GM12878 (cell line): ENCODE results near the gene PALLD. TPM values are rescaled to one million over a fixed set of nuclear protein-coding genes. Genes with fewer than 3 reads are reported as not detected.

ENCODE experiments used
- ATAC-seq: fragments of 200-7000 bp; cut with Tn5 transposase; 3 replicates; pipeline ENCODE4 v1.9.1; 2020; ENCODE audit warnings: mild to moderate bottlenecking, moderate library complexity
- BruUV-seq: library from RNA; stranded (reverse); fragments of 400-500 nt; replicated peaks from 2 replicates; lab custom pipeline; 2021; lab: Mats Ljungman, UMichigan
- CTCF ChIA-PET: fragments of 300-600 bp; sonication (Branson Sonifier 250); formaldehyde crosslinking; extraction: SDS; loops from one replicate; lab custom pipeline; 2021; ENCODE audit warnings: inconsistent platforms; lab: Yijun Ruan, JAX
- POLR2A ChIA-PET: fragments of 350-600 bp; formaldehyde crosslinking; extraction: SDS; loops from one replicate; lab custom pipeline; 2021; ENCODE audit warnings: inconsistent platforms; lab: Charles Lee
- RAD21 ChIA-PET: fragments of 300-600 bp; sonication (Branson Sonifier 250); formaldehyde crosslinking; loops from one replicate; lab custom pipeline; 2023; ENCODE audit warnings: antibody characterized with exemption; ENCODE audit not compliant: unreplicated experiment; lab: Charles Lee
- SMC1A ChIA-PET: fragments of 300-600 bp; sonication (Branson Sonifier 250); formaldehyde crosslinking; loops from one replicate; lab custom pipeline; 2023; ENCODE audit not compliant: unreplicated experiment, uncharacterized antibody; lab: Charles Lee
- DNase-seq: peaks from one replicate; pipeline ENCODE4 v3.0.0-alpha.2; 2011; ENCODE audit warnings: low read depth, low spot score
- FAIRE-seq: peaks from 3 replicates; lab custom pipeline; 2011; peaks lifted over from hg19 to GRCh38; lab: Jason Lieb, UNC
- H2AFZ ChIP-seq: 2 replicates; pipeline ENCODE4 v1.6.0; 2011; ENCODE audit warnings: low read depth, low read length, control low read depth; ENCODE audit not compliant: control insufficient read depth
- H3K27ac ChIP-seq: 2 replicates; pipeline ENCODE4 v1.5.1; 2011; ENCODE audit warnings: control low read depth; ENCODE audit not compliant: control insufficient read depth, insufficient read depth
- H3K27me3 ChIP-seq, 2 experiments: replicated peaks in 1 of 2; 2 replicates each; pipeline versions ENCODE4 v1.6.0 to v1.6.1; 2011; ENCODE audit warnings: low read length in 1 of 2; ENCODE audit not compliant: control insufficient read depth in 2 of 2, insufficient read depth in 2 of 2
- H3K36me3 ChIP-seq, 2 experiments: 2 replicates each; pipeline ENCODE4 v1.5.1; 2011; ENCODE audit warnings: low read length in 1 of 2; ENCODE audit not compliant: control insufficient read depth in 2 of 2, insufficient read depth in 2 of 2
- H3K4me1 ChIP-seq: 2 replicates; pipeline ENCODE4 v1.6.1; 2011; ENCODE audit warnings: mild to moderate bottlenecking, low read length, moderate library complexity, mixed read lengths; ENCODE audit not compliant: control insufficient read depth, insufficient read depth
- H3K4me2 ChIP-seq: 2 replicates; pipeline ENCODE4 v1.6.0; 2011; ENCODE audit warnings: control low read depth; ENCODE audit not compliant: control insufficient read depth, insufficient read depth
- H3K4me3 ChIP-seq: fragments of 200-600 bp; sonication (generic); 2 replicates; pipeline ENCODE4 v1.5.1; 2016
- H3K79me2 ChIP-seq: 2 replicates; pipeline ENCODE4 v1.6.0; 2011; ENCODE audit warnings: low read length; ENCODE audit not compliant: control insufficient read depth, insufficient read depth
- H3K9ac ChIP-seq: 2 replicates; pipeline ENCODE4 v1.8.0; 2011; ENCODE audit warnings: low read length, control low read depth, mixed read lengths; ENCODE audit not compliant: control insufficient read depth, insufficient read depth
- H3K9me3 ChIP-seq: replicated peaks from 3 replicates; pipeline ENCODE4 v1.5.1; 2011; ENCODE audit warnings: mild to moderate bottlenecking, low read length; ENCODE audit not compliant: control insufficient read depth, insufficient read depth
- H4K20me1 ChIP-seq: 2 replicates; pipeline ENCODE4 v1.6.0; 2011; ENCODE audit not compliant: control insufficient read depth, insufficient read depth
- CBX3 ChIP-seq: fragments of 200-600 bp; sonication (generic); IDR thresholded peaks from 2 replicates; pipeline ENCODE4 v1.6.1; 2016; ENCODE audit warnings: low read depth, borderline replicate concordance
- CHD1 ChIP-seq: IDR thresholded peaks from 2 replicates; pipeline ENCODE4 v1.6.1; 2012; ENCODE audit warnings: low read depth, low read length, improper control_type of control experiment
- JUND ChIP-seq: IDR thresholded peaks from 2 replicates; pipeline ENCODE4 v1.6.1; 2012; ENCODE audit warnings: low read depth, mild to moderate bottlenecking, low read length, improper control_type of control experiment, moderate library complexity
- KLF5 ChIP-seq: fragments of 450-650 bp; IDR thresholded peaks from 2 replicates; pipeline ENCODE4 v1.6.1; 2014; ENCODE audit warnings: mild to moderate bottlenecking; ENCODE audit not compliant: partially characterized antibody
- NFXL1 ChIP-seq: fragments of 450-650 bp; IDR thresholded peaks from 2 replicates; pipeline ENCODE4 v1.6.1; 2017; ENCODE audit warnings: antibody characterized with exemption, mild to moderate bottlenecking, borderline replicate concordance
- STAT1 ChIP-seq: fragments of 450-650 bp; conservative IDR thresholded peaks from 2 replicates; pipeline ENCODE4 v1.6.1; 2014; ENCODE audit warnings: antibody characterized with exemption, mild to moderate bottlenecking
- TAF1 ChIP-seq: IDR thresholded peaks from 2 replicates; pipeline ENCODE4 v1.6.1; 2011; ENCODE audit warnings: mild to moderate bottlenecking, low read depth, low read length, borderline replicate concordance
- WGBS: methylation state at CpG from one replicate; pipeline ENCODE4 v1.1.6; 2016; ENCODE audit warnings: low lambda C conversion rate; ENCODE audit not compliant: insufficient replicate concordance, insufficient coverage; ENCODE audit errors: missing lambda C conversion rate; 5-methylcytosine and 5-hydroxymethylcytosine counted together
- in situ Hi-C: fragments of 300-500 bp; cut with MboI; formaldehyde crosslinking; loops from 9 replicates; pipeline ENCODE4 v1.14.3; 2018; ENCODE audit warnings: mixed read lengths
- intact Hi-C: fragments of 100-400 bp; cut with micrococcal nuclease; formaldehyde crosslinking; loops from one replicate; pipeline ENCODE4 v1.14.2; 2022; ENCODE audit not compliant: unreplicated experiment
- polyA plus RNA-seq, 11 experiments: library from polyadenylated mRNA; depleted of rRNA in 4 of 11; unstranded in 6 of 11; stranded (reverse) in 5 of 11; fragments of >200 nt; fragmentation: Nextera tagmentation in 4 of 11; fragmentation: Illumina TruSeq in 1 of 11; extraction: Ambion mirVana in 4 of 11; extraction: Trizol in 1 of 11; gene quantifications; 1 replicate in 1 of 11; 2 replicates in 10 of 11; pipeline versions ENCODE4 v1.2.1 to v1.2.3, GENCODE V29; 2011 to 2016; ENCODE audit warnings: inconsistent platforms in 2 of 11, missing spikeins in 2 of 11, low read depth in 1 of 11
- total RNA-seq, 4 experiments: library from RNA; depleted of rRNA in 3 of 4; stranded (reverse); fragments of >200 nt in 3 of 4; fragmentation: Illumina TruSeq in 1 of 4; extraction: Trizol in 1 of 4; gene quantifications; 2 replicates each; pipeline versions ENCODE4 v1.2.1 to v1.2.3, GENCODE V29; 2013 to 2021

PALLD gene
- total and polyA plus RNA-seq, 10 of the 15 experiments (the other 5 are each of a cell fraction or from before 2014, with no cell fraction given) = 1.0 to 7.7 (median 1.7) TPM

DNA sequence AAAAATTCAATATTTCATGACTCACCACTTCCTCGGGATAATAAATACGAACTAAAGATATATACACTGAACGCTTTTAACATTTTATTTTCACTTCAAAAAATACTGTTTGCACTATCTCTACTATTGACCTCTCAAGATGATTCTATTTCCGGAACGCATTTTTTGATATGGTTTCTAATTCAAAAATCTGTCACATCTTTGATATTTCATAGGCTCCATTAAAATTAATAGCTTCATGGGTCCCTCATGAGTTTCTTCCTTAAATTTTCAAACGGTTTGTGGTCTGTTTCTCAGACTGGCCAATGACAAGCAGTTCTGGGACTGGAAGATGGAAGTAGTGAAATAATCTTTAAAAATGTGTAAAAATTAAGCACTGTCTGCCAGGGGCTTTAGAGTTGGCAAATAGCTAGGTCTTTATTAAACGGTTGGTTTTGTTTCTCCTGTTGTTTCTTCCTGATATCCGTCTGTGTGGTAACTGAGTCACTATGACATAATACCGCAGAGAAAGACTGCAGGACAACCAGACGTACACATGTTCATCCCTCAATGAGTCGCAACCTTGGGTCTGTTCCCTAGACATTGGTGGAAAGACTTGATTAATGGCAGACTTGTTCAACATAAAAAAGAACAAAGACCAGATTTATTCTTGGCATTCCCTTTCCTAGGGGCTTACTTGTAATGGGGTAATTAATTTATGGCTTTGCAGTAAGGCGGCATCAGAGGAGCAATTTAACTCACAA, 133.8 kb downstream of the PALLD start:
- no peak overlapping the region for H3K4me2 ChIP-seq
- no peaks in the 10 kb centered on the region for H3K4me1 ChIP-seq
- H4K20me1 ChIP-seq = no peaks in the 10 kb centered on the region
- ATAC-seq = no peak
- H3K27me3 ChIP-seq = peaks cover 4% of the 10 kb centered on the region in 2 experiments
- H3K9me3 ChIP-seq = no peaks in the 10 kb centered on the region; the same call in 2 of the 3 replicates
- ChIA-PET RAD21 (no interaction called here), CTCF (no interaction called here), SMC1A (interaction anchor here (0.6 to 1.5 kb wide), 2 partner anchors 9 to 215 kb away, joined by 3 read pairs; no protein-coding TSS in a partner anchor), POLR2A (no interaction called here)
- no peaks in the 10 kb centered on the region for H3K79me2 ChIP-seq
- H2AFZ ChIP-seq = no peak overlapping the region
- BruUV-seq = no TSS peak
- in situ Hi-C loops = no loop called here
- FAIRE-seq = no peak
- intact Hi-C loops = no loop called here
- H3K36me3 ChIP-seq = no peaks in the 10 kb centered on the region
- no peak overlapping the region for H3K4me3 ChIP-seq
- 51% methylated on average over 12 of the region's 12 CpGs for WGBS
- no peak for DNase-seq
- no peak for TF ChIP-seq KLF5
- no peak for TF ChIP-seq CHD1
- TF ChIP-seq NFXL1 = no peak
- TF ChIP-seq STAT1 = no peak
- no peak for TF ChIP-seq CBX3
- no peak for TF ChIP-seq TAF1
- TF ChIP-seq JUND = no peak
- H3K27ac ChIP-seq = no peak overlapping the region
- H3K9ac ChIP-seq = no peak overlapping the region
